NCI-H524 (cell line): ENCODE data around the gene TTLL3.
A peak's percentile ranks its signal among the peaks of the same experiment; 100 is the strongest.
"Not testable (repeated sequence)": the region's sequence is repeated elsewhere in the genome, so short reads cannot be mapped to it uniquely, and the experiment has no call there.

ENCODE experiments used
- DNase-seq, 2 experiments: peaks; one replicate each; lab custom pipeline; 2025; lab: John Stamatoyannopoulos, UW

Gene TTLL3

GRCh38 chr3:9866639-9867038 is 56.6 kb downstream of the TTLL3 start:
- DNase-seq: no peak

GRCh38 chr3:9867106-9867505 is 57.0 kb downstream of the TTLL3 start:
- no peak for DNase-seq

GRCh38 chr3:9869955-9870354 is 59.9 kb downstream of the TTLL3 start:
- no peak for DNase-seq

- DNase-seq: no peak
These were observed 60.9 kb downstream of the TTLL3 start for GRCh38 chr3:9870978-9871377.

- not testable (repeated sequence) for DNase-seq
These were observed 62.0 kb downstream of the TTLL3 start for GRCh38 chr3:9872067-9872466.

- DNase-seq: peak in 1 of 2 experiments; percentile 37
These were observed 65.4 kb downstream of the TTLL3 start for GRCh38 chr3:9875448-9875847.

- not testable (repeated sequence) for DNase-seq
These were observed 66.2 kb downstream of the TTLL3 start for GRCh38 chr3:9876255-9876654.

GRCh38 chr3:9876991-9877390 is 66.9 kb downstream of the TTLL3 start:
- DNase-seq: no peak

- no peak for DNase-seq
These were observed 68.6 kb downstream of the TTLL3 start for GRCh38 chr3:9878700-9879099.

GRCh38 chr3:9879830-9880549 is 69.9 kb downstream of the TTLL3 start, which contains the start of gene CIDEC:
CIDEC (minus strand) TSS chr3:9880253; CDS start chr3:9878486, 1,767 bp downstream.
- DNase-seq: no peak

- DNase-seq: peak; percentile 8 to 71
These were observed 71.4 kb downstream of the TTLL3 start for GRCh38 chr3:9881441-9881840.

GRCh38 chr3:9883706-9884554 is 73.9 kb downstream of the TTLL3 start:
- no peak for DNase-seq

GRCh38 chr3:9884555-9885165 is 74.6 kb downstream of the TTLL3 start:
- DNase-seq: no peak
